ENCODE measurements around the gene TENM4. TPM values are rescaled to one million over a fixed set of nuclear protein-coding genes. Genes with fewer than 3 reads are reported as not detected.

Gene TENM4
- total RNA-seq, 4 donors from 2014 or later = 4.0 to 14.6 (median 4.5) TPM

- TF ChIP-seq CTCF (IDR thresholded peaks at IDR 0.05; ENCODE audit: low read depth) = no peak
These were observed 211.8 kb downstream of the TENM4 start for GRCh38 chr11:79229047-79229446.

GRCh38 chr11:79227767-79228755 is 212.8 kb downstream of the TENM4 start:
- TF ChIP-seq CTCF (IDR thresholded peaks at IDR 0.05; ENCODE audit: low read depth) = no peak

GRCh38 chr11:79227308-79227707 is 213.5 kb downstream of the TENM4 start:
- TF ChIP-seq CTCF (IDR thresholded peaks at IDR 0.05; ENCODE audit: low read depth) = no peak

- TF ChIP-seq CTCF (IDR thresholded peaks at IDR 0.05; ENCODE audit: low read depth) = no peak
These were observed 214.7 kb downstream of the TENM4 start for GRCh38 chr11:79226126-79226525.

- no peak for TF ChIP-seq CTCF (IDR thresholded peaks at IDR 0.05; ENCODE audit: low read depth)
These were observed 219.2 kb downstream of the TENM4 start for GRCh38 chr11:79221444-79222130.

- TF ChIP-seq CTCF (IDR thresholded peaks at IDR 0.05; ENCODE audit: low read depth) = no peak
These were observed 220.7 kb downstream of the TENM4 start for GRCh38 chr11:79220171-79220570.

Data from subcutaneous adipose tissue (tissue), 4 donors.